Mesendoderm (in vitro differentiated cells): ENCODE results near the gene PTPRG.

Experiments used
- DNase-seq: peaks from one replicate; pipeline ENCODE4 v3.0.0; 2013
- H2AK5ac ChIP-seq: 2 replicates; pipeline ENCODE4 v1.6.1; 2013; ENCODE audit warnings: low read length, inconsistent platforms
- H2BK120ac ChIP-seq: 2 replicates; pipeline ENCODE4 v1.6.1; 2013; ENCODE audit warnings: low read depth, mild to moderate bottlenecking, low read length, moderate library complexity, mixed read lengths
- H2BK15ac ChIP-seq: replicated peaks from 2 replicates; pipeline ENCODE4 v1.6.1; 2013; ENCODE audit warnings: low read depth, mild to moderate bottlenecking, moderate library complexity
- H2BK5ac ChIP-seq: 2 replicates; pipeline ENCODE4 v1.6.1; 2013; ENCODE audit warnings: low read length, inconsistent platforms
- H3K18ac ChIP-seq: 2 replicates; pipeline ENCODE4 v1.6.1; 2013; ENCODE audit warnings: mild to moderate bottlenecking, low read length, mixed read lengths
- H3K23ac ChIP-seq: one replicate; pipeline ENCODE4 v1.6.1; 2013; ENCODE audit warnings: low read length
- H3K27ac ChIP-seq: 2 replicates; pipeline ENCODE4 v1.5.1; 2013; ENCODE audit warnings: low read depth, mild to moderate bottlenecking, inconsistent platforms, low read length, moderate library complexity
- H3K27me3 ChIP-seq: 2 replicates; pipeline ENCODE4 v1.6.1; 2013; ENCODE audit warnings: low read length, control low read depth, mild to moderate bottlenecking, inconsistent platforms; ENCODE audit not compliant: insufficient read depth, poor library complexity
- H3K36me3 ChIP-seq: 2 replicates; pipeline ENCODE4 v1.6.1; 2013; ENCODE audit warnings: low read length, inconsistent platforms; ENCODE audit not compliant: control insufficient read depth, insufficient read depth
- H3K4ac ChIP-seq: one replicate; pipeline ENCODE4 v1.6.1; 2013; ENCODE audit warnings: low read depth, mild to moderate bottlenecking, low read length, moderate library complexity
- H3K4me1 ChIP-seq: 2 replicates; pipeline ENCODE4 v1.6.1; 2013; ENCODE audit warnings: low read depth, low read length, inconsistent platforms; ENCODE audit not compliant: control insufficient read depth
- H3K4me2 ChIP-seq: 2 replicates; pipeline ENCODE4 v1.6.1; 2013; ENCODE audit warnings: low read length
- H3K4me3 ChIP-seq: 2 replicates; pipeline ENCODE4 v1.5.1; 2013; ENCODE audit warnings: mild to moderate bottlenecking, low read length
- H3K56ac ChIP-seq: one replicate; pipeline ENCODE4 v1.6.1; 2013; ENCODE audit warnings: low read length
- H3K79me1 ChIP-seq: 2 replicates; pipeline ENCODE4 v1.6.1; 2013; ENCODE audit warnings: low read length, inconsistent platforms
- H3K79me2 ChIP-seq: 2 replicates; pipeline ENCODE4 v1.6.1; 2013; ENCODE audit warnings: mild to moderate bottlenecking, low read length; ENCODE audit not compliant: control insufficient read depth, insufficient read depth
- H3K9ac ChIP-seq: 2 replicates; pipeline ENCODE4 v1.6.1; 2013; ENCODE audit warnings: low read length, inconsistent platforms
- H4K5ac ChIP-seq: one replicate; pipeline ENCODE4 v1.6.1; 2013; ENCODE audit warnings: low read length
- H4K8ac ChIP-seq: one replicate; pipeline ENCODE4 v1.6.1; 2013; ENCODE audit warnings: low read depth, mild to moderate bottlenecking, control low read depth, low read length, moderate library complexity
- WGBS: extraction: QIAGEN DNeasy Blood & Tissue Kit; methylation state at CpG from one replicate; pipeline ENCODE4 v1.1.7; 2013; ENCODE audit warnings: low lambda C conversion rate, missing lambda C conversion rate; ENCODE audit not compliant: insufficient coverage; ENCODE audit errors: extremely low coverage; 5-methylcytosine and 5-hydroxymethylcytosine counted together

PTPRG gene

DNA sequence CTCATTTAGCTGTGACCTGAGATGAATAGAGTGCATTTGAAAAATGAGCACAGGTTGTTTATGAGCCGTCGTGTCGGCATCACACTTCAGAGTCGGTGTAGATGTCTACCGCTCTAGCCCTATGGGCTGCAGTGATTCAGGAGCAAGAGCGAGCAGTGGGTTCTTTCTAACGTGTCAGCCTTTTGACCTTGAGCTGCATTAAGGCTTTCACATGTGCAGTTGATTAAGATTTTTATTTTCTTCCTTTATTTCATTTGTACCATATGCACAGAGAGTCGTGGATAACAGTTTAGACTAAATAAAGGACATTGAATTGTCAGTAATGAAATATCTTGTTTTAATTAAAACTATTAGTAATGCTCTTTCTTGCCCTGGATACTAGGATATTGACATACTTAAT lies 368.2 kb downstream of the PTPRG start:
- Histone ChIP-seq H3K4me2 (no peak overlapping the region), H3K79me2 (peaks cover 42% of the 10 kb centered on the region), H4K5ac (no peak overlapping the region), H3K79me1 (peaks cover 29% of the 10 kb centered on the region), H2BK120ac (no peak overlapping the region), H3K4me3 (no peak overlapping the region), H2BK5ac (no peak overlapping the region), H2BK15ac (no peak overlapping the region), H4K8ac (no peak overlapping the region), H3K9ac (no peak overlapping the region), H3K4ac (no peak overlapping the region), H3K56ac (no peak overlapping the region), H3K23ac (no peak overlapping the region), H3K27me3 (no peaks in the 10 kb centered on the region), H3K4me1 (peaks cover 7% of the 10 kb centered on the region), H2AK5ac (no peak overlapping the region), H3K27ac (no peak overlapping the region), H3K18ac (no peak overlapping the region), H3K36me3 (no peaks in the 10 kb centered on the region)
- WGBS: no CpG with 5 or more reads among the region's 8 CpGs
- no peak for DNase-seq

DNA sequence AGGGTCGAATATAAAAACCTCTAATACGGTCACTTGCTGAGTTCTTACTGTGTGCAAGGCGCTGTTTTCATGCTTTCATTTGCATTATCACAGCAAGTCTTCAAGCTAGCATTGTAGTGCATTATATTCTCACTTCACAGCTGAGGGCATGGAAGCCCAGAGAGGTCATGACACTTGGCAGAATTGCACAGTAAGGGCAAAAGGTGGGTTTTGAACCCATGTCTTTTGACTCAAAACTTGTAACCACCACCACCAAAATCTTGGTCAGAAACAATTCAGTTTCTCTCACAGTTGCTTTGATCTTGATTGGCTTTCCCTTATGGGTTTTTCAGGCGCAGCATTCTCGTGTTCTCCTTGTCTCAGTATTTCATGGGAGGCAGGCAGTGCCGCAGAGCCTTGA lies 371.1 kb downstream of the PTPRG start:
- H2AK5ac ChIP-seq: no peak overlapping the region
- H3K36me3 ChIP-seq: no peaks in the 10 kb centered on the region
- no peak overlapping the region for H4K5ac ChIP-seq
- no peak for DNase-seq
- H3K4me2 ChIP-seq: no peak overlapping the region
- H3K18ac ChIP-seq: no peak overlapping the region
- H3K27me3 ChIP-seq: no peaks in the 10 kb centered on the region
- no peak overlapping the region for H3K27ac ChIP-seq
- no peak overlapping the region for H3K4ac ChIP-seq
- no peak overlapping the region for H3K56ac ChIP-seq
- H3K4me1 ChIP-seq: peaks cover 7% of the 10 kb centered on the region
- H3K4me3 ChIP-seq: no peak overlapping the region
- no peak overlapping the region for H4K8ac ChIP-seq
- H2BK5ac ChIP-seq: no peak overlapping the region
- no peak overlapping the region for H3K23ac ChIP-seq
- peaks cover 34% of the 10 kb centered on the region for H3K79me1 ChIP-seq
- no peak overlapping the region for H2BK120ac ChIP-seq
- peaks cover 41% of the 10 kb centered on the region for H3K79me2 ChIP-seq
- H2BK15ac ChIP-seq: no peak overlapping the region
- H3K9ac ChIP-seq: no peak overlapping the region
- WGBS: no CpG with 5 or more reads among the region's 6 CpGs

DNA sequence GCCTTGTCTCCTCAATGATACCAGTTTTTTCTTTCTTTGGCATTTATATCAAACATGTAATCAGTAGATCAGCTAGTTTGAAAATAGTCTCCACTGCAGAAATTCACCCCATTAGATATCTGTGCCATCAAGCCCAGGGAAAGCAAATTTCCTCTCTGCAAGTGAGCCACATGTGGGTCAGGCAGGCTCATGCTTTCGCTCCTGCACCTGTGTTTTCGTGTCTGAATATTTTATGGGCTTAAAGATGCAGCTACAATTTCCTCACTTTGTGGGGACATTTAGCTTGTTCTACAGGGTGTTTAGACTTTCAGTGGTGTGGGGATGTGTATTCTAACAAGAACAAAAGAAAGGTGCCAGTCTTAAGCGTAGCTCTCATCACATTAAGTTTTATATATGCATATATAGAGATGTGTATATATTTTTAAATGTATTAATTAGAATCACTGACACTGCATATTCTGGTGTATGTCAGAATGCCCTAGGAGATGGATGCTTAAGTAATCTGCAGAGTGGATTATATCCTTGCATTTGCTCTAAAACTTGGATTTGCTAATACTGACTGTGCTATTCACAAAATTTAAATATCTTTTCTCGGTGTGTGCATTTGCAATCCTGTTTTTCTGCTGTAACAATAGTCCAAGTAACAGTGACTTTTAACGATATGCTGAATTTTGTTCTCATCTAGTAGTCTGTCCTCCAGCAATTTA lies 372.6 kb downstream of the PTPRG start:
- Histone ChIP-seq H4K8ac (no peak overlapping the region), H2AK5ac (no peak overlapping the region), H4K5ac (no peak overlapping the region), H3K56ac (no peak overlapping the region), H3K79me2 (peaks cover 38% of the 10 kb centered on the region), H3K79me1 (peaks cover 33% of the 10 kb centered on the region), H2BK15ac (no peak overlapping the region), H3K27me3 (no peaks in the 10 kb centered on the region), H3K9ac (no peak overlapping the region), H3K36me3 (no peaks in the 10 kb centered on the region), H3K4ac (no peak overlapping the region), H3K27ac (no peak overlapping the region), H2BK5ac (no peak overlapping the region), H2BK120ac (no peak overlapping the region), H3K23ac (no peak overlapping the region), H3K4me2 (no peak overlapping the region), H3K4me1 (peaks cover 5% of the 10 kb centered on the region), H3K18ac (no peak overlapping the region), H3K4me3 (no peak overlapping the region)
- no peak for DNase-seq
- WGBS: no CpG with 5 or more reads among the region's 5 CpGs

DNA sequence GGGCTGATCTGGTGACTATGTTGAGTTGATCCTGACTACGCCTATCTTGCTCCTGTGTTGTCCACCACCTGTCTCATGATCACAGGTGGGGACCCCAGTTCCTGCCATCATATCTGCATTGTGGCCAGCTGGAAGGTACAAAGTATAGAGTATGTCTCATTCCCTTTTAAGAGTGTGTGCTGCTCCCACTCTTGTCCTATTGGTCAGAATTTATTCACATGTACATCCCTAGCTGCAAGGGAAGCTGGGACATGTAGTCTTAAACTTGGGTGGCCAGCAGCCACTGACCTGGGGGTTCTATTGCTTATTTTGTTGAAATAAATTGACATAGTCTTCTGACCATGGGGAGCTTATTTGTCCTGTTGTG lies 373.1 kb downstream of the PTPRG start:
- H4K8ac ChIP-seq: no peak overlapping the region
- H3K4me3 ChIP-seq: no peak overlapping the region
- peaks cover 3% of the 10 kb centered on the region for H3K4me1 ChIP-seq
- H3K4me2 ChIP-seq: no peak overlapping the region
- H2AK5ac ChIP-seq: no peak overlapping the region
- H3K18ac ChIP-seq: no peak overlapping the region
- no peak overlapping the region for H2BK120ac ChIP-seq
- no peaks in the 10 kb centered on the region for H3K36me3 ChIP-seq
- no peak overlapping the region for H3K9ac ChIP-seq
- WGBS: no CpG with 5 or more reads among the region's 1 CpG
- no peak overlapping the region for H2BK15ac ChIP-seq
- H3K79me2 ChIP-seq: peaks cover 38% of the 10 kb centered on the region
- no peak overlapping the region for H3K23ac ChIP-seq
- H2BK5ac ChIP-seq: no peak overlapping the region
- H3K27ac ChIP-seq: no peak overlapping the region
- H3K79me1 ChIP-seq: peaks cover 34% of the 10 kb centered on the region
- H3K56ac ChIP-seq: no peak overlapping the region
- no peak for DNase-seq
- no peaks in the 10 kb centered on the region for H3K27me3 ChIP-seq
- no peak overlapping the region for H3K4ac ChIP-seq
- no peak overlapping the region for H4K5ac ChIP-seq

DNA sequence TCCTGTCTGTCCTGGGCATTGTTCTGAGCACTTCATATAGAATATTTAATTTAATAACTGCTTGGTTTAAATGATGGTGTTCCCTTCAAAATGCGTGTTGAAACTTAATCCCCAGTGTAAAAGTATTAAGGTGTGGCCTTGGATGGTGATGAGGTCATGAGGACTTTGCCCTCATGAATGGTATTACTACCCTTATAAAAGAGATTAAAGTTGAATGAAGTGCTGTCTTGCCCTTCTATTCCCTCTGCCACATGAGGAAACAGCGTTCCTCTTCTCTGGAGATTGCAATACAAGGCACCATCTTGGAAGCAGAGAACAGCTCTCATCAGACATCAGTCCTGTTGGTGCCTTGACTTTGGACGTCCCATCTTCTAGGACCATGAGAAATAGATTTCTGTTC lies 374.4 kb downstream of the PTPRG start:
- Histone ChIP-seq H3K18ac (no peak overlapping the region), H4K8ac (no peak overlapping the region), H2AK5ac (no peak overlapping the region), H3K56ac (no peak overlapping the region), H3K4me1 (peaks cover 2% of the 10 kb centered on the region), H3K4me3 (no peak overlapping the region), H2BK15ac (no peak overlapping the region), H3K79me2 (peaks cover 36% of the 10 kb centered on the region), H3K4me2 (no peak overlapping the region), H4K5ac (no peak overlapping the region), H3K23ac (no peak overlapping the region), H2BK5ac (no peak overlapping the region), H3K36me3 (no peaks in the 10 kb centered on the region), H3K27ac (no peak overlapping the region), H2BK120ac (no peak overlapping the region), H3K27me3 (no peaks in the 10 kb centered on the region), H3K79me1 (peaks cover 34% of the 10 kb centered on the region), H3K4ac (no peak overlapping the region), H3K9ac (no peak overlapping the region)
- no CpG with 5 or more reads among the region's 3 CpGs for WGBS
- DNase-seq: no peak

DNA sequence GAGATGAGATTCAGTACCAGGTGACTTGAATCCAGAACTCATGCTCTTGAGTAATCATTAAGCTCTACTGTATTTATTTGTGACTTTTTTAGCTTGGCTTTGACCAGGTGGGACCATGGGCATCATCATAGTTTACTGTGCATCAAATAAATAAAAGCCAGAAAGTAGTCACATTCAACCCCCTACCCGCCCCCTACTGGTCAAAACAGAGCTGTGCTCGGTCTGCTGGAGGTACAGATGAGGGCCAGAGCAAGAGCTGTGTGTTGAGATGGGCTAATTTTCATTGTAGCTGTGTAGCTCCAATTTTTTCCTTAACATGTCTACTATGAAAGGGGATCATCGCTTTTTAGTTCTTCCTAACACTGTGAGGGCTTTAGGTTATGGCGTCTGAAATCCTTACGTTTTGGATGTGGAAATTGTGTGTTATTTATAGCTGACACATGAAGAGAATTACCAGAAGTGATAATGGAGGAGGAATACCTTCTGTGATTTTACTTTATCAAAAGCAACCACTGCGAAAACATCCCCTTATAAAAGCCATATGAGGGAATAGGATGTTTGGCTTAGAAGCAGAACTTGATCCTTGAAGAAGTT lies 375.1 kb downstream of the PTPRG start:
- Histone ChIP-seq H3K4me2 (no peak overlapping the region), H3K56ac (no peak overlapping the region), H3K4ac (no peak overlapping the region), H4K5ac (no peak overlapping the region), H3K36me3 (no peaks in the 10 kb centered on the region), H2BK5ac (no peak overlapping the region), H2BK120ac (no peak overlapping the region), H3K27ac (no peak overlapping the region), H2AK5ac (no peak overlapping the region), H3K79me2 (peaks cover 32% of the 10 kb centered on the region), H4K8ac (no peak overlapping the region), H3K79me1 (peaks cover 31% of the 10 kb centered on the region), H3K4me1 (peaks cover 2% of the 10 kb centered on the region), H2BK15ac (no peak overlapping the region), H3K18ac (no peak overlapping the region), H3K23ac (no peak overlapping the region), H3K27me3 (no peaks in the 10 kb centered on the region), H3K4me3 (no peak overlapping the region), H3K9ac (no peak overlapping the region)
- peak; percentile 61 for DNase-seq
- no CpG with 5 or more reads among the region's 6 CpGs for WGBS
